IMR-90 (cell line): Measurements from ENCODE around the gene BTBD1. TPM values are rescaled to one million over a fixed set of nuclear protein-coding genes. Genes with fewer than 3 reads are reported as not detected.

Experiments used
- ATAC-seq: fragments of 200-7000 bp; cut with Tn5 transposase; 2 replicates; pipeline ENCODE4 v1.9.1; 2020; ENCODE audit warnings: low read depth, mild to moderate bottlenecking, moderate library complexity
- BruUV-seq: library from RNA; stranded (reverse); fragments of 400-500 nt; replicated peaks from 2 replicates; lab custom pipeline; 2021; lab: Mats Ljungman, UMichigan
- CTCF ChIA-PET: fragments of 300-600 bp; formaldehyde crosslinking; extraction: SDS; loops from one replicate; lab custom pipeline; 2021; ENCODE audit warnings: antibody characterized with exemption; lab: Yijun Ruan, JAX
- POLR2A ChIA-PET: fragments of 300-600 bp; sonication (Branson Sonifier 250); formaldehyde crosslinking; loops from one replicate; lab custom pipeline; 2022; ENCODE audit warnings: antibody characterized with exemption; ENCODE audit not compliant: unreplicated experiment; lab: Charles Lee
- DNase-seq: peaks from one replicate; pipeline ENCODE4 v3.0.0; 2013
- H2AFZ ChIP-seq: replicated peaks from 2 replicates; pipeline ENCODE3; 2013; ENCODE audit warnings: low read length, mild to moderate bottlenecking; ENCODE audit not compliant: poor library complexity
- H2AK5ac ChIP-seq: 2 replicates; pipeline ENCODE4 v1.6.1; 2013; ENCODE audit warnings: low read depth, low read length, inconsistent platforms
- H2AK9ac ChIP-seq: replicated peaks from 2 replicates; pipeline ENCODE3; 2013; ENCODE audit warnings: mild to moderate bottlenecking, low read depth, low read length, moderate library complexity; ENCODE audit not compliant: poor library complexity
- H2BK120ac ChIP-seq: 2 replicates; pipeline ENCODE4 v1.6.1; 2013; ENCODE audit warnings: low read depth, low read length, inconsistent platforms
- H2BK15ac ChIP-seq: 3 replicates; pipeline ENCODE4 v1.6.1; 2013; ENCODE audit warnings: low read depth, low read length, inconsistent platforms
- H2BK20ac ChIP-seq: 2 replicates; pipeline ENCODE4 v1.6.1; 2013; ENCODE audit warnings: low read depth, mild to moderate bottlenecking, inconsistent platforms, low read length, moderate library complexity
- H2BK5ac ChIP-seq: 2 replicates; pipeline ENCODE4 v1.6.1; 2013; ENCODE audit warnings: mild to moderate bottlenecking, low read depth, low read length, inconsistent platforms; ENCODE audit not compliant: poor library complexity, severe bottlenecking
- H3K14ac ChIP-seq: replicated peaks from 2 replicates; pipeline ENCODE4 v1.6.1; 2013; ENCODE audit warnings: low read depth, low read length, inconsistent platforms
- H3K18ac ChIP-seq: 2 replicates; pipeline ENCODE4 v1.6.1; 2013; ENCODE audit warnings: low read depth, low read length, control low read depth
- H3K23ac ChIP-seq: 2 replicates; pipeline ENCODE4 v1.6.1; 2013; ENCODE audit warnings: low read depth, low read length, inconsistent platforms
- H3K27ac ChIP-seq: 2 replicates; pipeline ENCODE4 v1.5.1; 2013; ENCODE audit warnings: mild to moderate bottlenecking, control low read depth, low read length; ENCODE audit not compliant: insufficient read depth
- H3K27me3 ChIP-seq: 2 replicates; pipeline ENCODE4 v1.6.1; 2013; ENCODE audit warnings: low read length; ENCODE audit not compliant: control insufficient read depth, insufficient read depth
- H3K36me3 ChIP-seq: 2 replicates; pipeline ENCODE4 v1.6.1; 2013; ENCODE audit warnings: low read length, mixed read lengths; ENCODE audit not compliant: control insufficient read depth, insufficient read depth
- H3K4ac ChIP-seq: 2 replicates; pipeline ENCODE4 v1.6.1; 2013; ENCODE audit warnings: low read depth, low read length, inconsistent platforms
- H3K4me1 ChIP-seq: 2 replicates; pipeline ENCODE4 v1.6.1; 2013; ENCODE audit warnings: low read length, mixed read lengths; ENCODE audit not compliant: control insufficient read depth, insufficient read depth
- H3K4me2 ChIP-seq: 2 replicates; pipeline ENCODE4 v1.6.1; 2013; ENCODE audit warnings: low read depth, mild to moderate bottlenecking, control low read depth, low read length, moderate library complexity
- H3K4me3 ChIP-seq: 2 replicates; pipeline ENCODE4 v1.5.1; 2013; ENCODE audit warnings: low read depth, mild to moderate bottlenecking, control low read depth, low read length, moderate library complexity; ENCODE audit not compliant: insufficient read depth
- H3K56ac ChIP-seq: 2 replicates; pipeline ENCODE4 v1.6.1; 2013; ENCODE audit warnings: low read length, inconsistent platforms; ENCODE audit not compliant: insufficient read depth; ENCODE audit errors: extremely low read depth
- H3K79me1 ChIP-seq, 2 experiments: 2 replicates each; pipeline ENCODE4 v1.6.1; 2013; ENCODE audit warnings: low read length in 2 of 2, inconsistent platforms in 1 of 2, low read depth in 1 of 2
- H3K9ac ChIP-seq: 2 replicates; pipeline ENCODE4 v1.6.1; 2013; ENCODE audit warnings: low read depth, low read length, control low read depth
- H3K9me1 ChIP-seq: 2 replicates; pipeline ENCODE4 v1.6.1; 2013; ENCODE audit warnings: low read length, inconsistent platforms; ENCODE audit not compliant: insufficient read depth
- H3K9me3 ChIP-seq: 2 replicates; pipeline ENCODE4 v1.6.1; 2013; ENCODE audit warnings: low read length; ENCODE audit not compliant: control insufficient read depth, insufficient read depth
- H4K20me1 ChIP-seq: 2 replicates; pipeline ENCODE4 v1.6.1; 2013; ENCODE audit warnings: low read length, inconsistent platforms; ENCODE audit not compliant: insufficient read depth
- H4K5ac ChIP-seq: 2 replicates; pipeline ENCODE4 v1.6.1; 2013; ENCODE audit warnings: mild to moderate bottlenecking, low read depth, low read length, control low read depth
- H4K8ac ChIP-seq, 2 experiments: 2 replicates each; pipeline ENCODE4 v1.6.1; 2013; ENCODE audit warnings: low read depth in 2 of 2, low read length in 2 of 2, control low read depth in 1 of 2, inconsistent platforms in 1 of 2
- H4K91ac ChIP-seq: 2 replicates; pipeline ENCODE4 v1.6.1; 2013; ENCODE audit warnings: low read depth, low read length, inconsistent platforms; ENCODE audit not compliant: insufficient read depth
- BHLHE40 ChIP-seq: fragments of 150-350 bp; IDR thresholded peaks from 2 replicates; pipeline ENCODE4 v1.6.1; 2016; ENCODE audit warnings: mild to moderate bottlenecking, low read depth, low read length
- CEBPB ChIP-seq: IDR thresholded peaks from 2 replicates; pipeline ENCODE4 v1.6.1; 2012; ENCODE audit warnings: low read depth, low read length, improper control_type of control experiment
- CHD1 ChIP-seq: IDR thresholded peaks from 2 replicates; pipeline ENCODE4 v1.6.1; 2012; ENCODE audit warnings: low read depth, low read length, improper control_type of control experiment
- FOS ChIP-seq: fragments of 150-350 bp; IDR thresholded peaks from 2 replicates; pipeline ENCODE4 v1.6.1; 2016; ENCODE audit warnings: low read depth, low read length
- MAFK ChIP-seq: IDR thresholded peaks from 2 replicates; pipeline ENCODE4 v1.6.1; 2012; ENCODE audit warnings: low read depth, low read length, improper control_type of control experiment
- MAZ ChIP-seq: IDR thresholded peaks from 2 replicates; pipeline ENCODE4 v1.6.1; 2012; ENCODE audit warnings: low read depth, mild to moderate bottlenecking, low read length, improper control_type of control experiment, moderate library complexity, borderline replicate concordance
- MXI1 ChIP-seq: IDR thresholded peaks from 2 replicates; pipeline ENCODE4 v1.6.1; 2012; ENCODE audit warnings: low read depth, mild to moderate bottlenecking, low read length, moderate library complexity, borderline replicate concordance
- NFE2L2 ChIP-seq: fragments of 150-350 bp; IDR thresholded peaks from 2 replicates; pipeline ENCODE4 v1.6.1; 2016; ENCODE audit warnings: low read depth, mild to moderate bottlenecking, low read length
- RAD21 ChIP-seq: IDR thresholded peaks from 2 replicates; pipeline ENCODE4 v1.6.1; 2012; ENCODE audit warnings: low read length, improper control_type of control experiment
- RCOR1 ChIP-seq: IDR thresholded peaks from 2 replicates; pipeline ENCODE4 v1.6.1; 2012; ENCODE audit warnings: mild to moderate bottlenecking, low read length, improper control_type of control experiment; ENCODE audit not compliant: insufficient replicate concordance
- SMC3 ChIP-seq: fragments of 150-350 bp; IDR thresholded peaks from 2 replicates; pipeline ENCODE4 v1.6.1; 2016; ENCODE audit warnings: low read depth, mild to moderate bottlenecking, antibody characterized with exemption, low read length, moderate library complexity
- WGBS, 2 experiments: methylation state at CpG; one replicate each; pipeline versions ENCODE4 v1.1.5 to v1.1.7; 2013; ENCODE audit warnings: missing lambda C conversion rate in 2 of 2; ENCODE audit not compliant: insufficient read length in 1 of 2; ENCODE audit errors: extremely low coverage in 2 of 2; 5-methylcytosine and 5-hydroxymethylcytosine counted together
- dilution Hi-C: fragments of 300-500 bp; cut with HindIII; formaldehyde crosslinking; loops from one replicate; pipeline ENCODE4 v1.14.3; 2018; ENCODE audit warnings: low sequenced_read_pairs; ENCODE audit not compliant: unreplicated experiment
- in situ Hi-C: fragments of 300-500 bp; cut with MboI; formaldehyde crosslinking; loops from 3 replicates; pipeline ENCODE4 v1.14.3; 2019; ENCODE audit warnings: low sequenced_read_pairs, inconsistent platforms, mixed read lengths
- intact Hi-C: fragments of 100-400 bp; cut with micrococcal nuclease; formaldehyde crosslinking; loops from 2 replicates; pipeline ENCODE4 v1.10.0; 2022
- polyA plus RNA-seq, 3 experiments: library from polyadenylated mRNA; depleted of rRNA; stranded (reverse); fragments of >200 nt; gene quantifications; 2 replicates each; pipeline ENCODE4 v1.2.3, GENCODE V29; 2012; ENCODE audit warnings: low replicate concordance in 1 of 3
- total RNA-seq: library from RNA; depleted of rRNA; stranded (reverse); fragments of >200 nt; gene quantifications from 2 replicates; pipeline ENCODE4 v1.2.3, GENCODE V29; 2012
- TF ChIP-seq, protein P1 (sequence below): conservative IDR thresholded peaks from 2 replicates; pipeline ENCODE4 v1.5.1; 2012; ENCODE audit warnings: mild to moderate bottlenecking, low read depth, low read length, improper control_type of control experiment
- TF ChIP-seq, protein P2 (sequence below): fragments of 150-350 bp; IDR thresholded peaks from 2 replicates; pipeline ENCODE4 v1.6.1; 2017; ENCODE audit warnings: mild to moderate bottlenecking, antibody characterized with exemption, low read length, low read depth
- TF ChIP-seq, protein P3 (sequence below): fragments of 150-350 bp; IDR thresholded peaks from 2 replicates; pipeline ENCODE4 v1.6.1; 2016; ENCODE audit warnings: low read depth, mild to moderate bottlenecking, low read length, moderate library complexity, borderline replicate concordance

Gene BTBD1
- total and polyA plus RNA-seq, 2 of the 4 experiments (the other 2 are of a cell fraction): 39.3 to 78.7 TPM

GRCh38 chr15:83078712-83079111 lies 11.7 kb upstream of the BTBD1 start:
- Histone ChIP-seq H3K56ac (no peak overlapping the region), H3K36me3 (no peaks in the 10 kb centered on the region), H2AK5ac (no peak overlapping the region), H3K9me3 (peaks cover under 1% of the 10 kb centered on the region; the same call in 1 of the 2 replicates), H4K20me1 (no peaks in the 10 kb centered on the region), H3K18ac (no peak overlapping the region), H3K27ac (no peak overlapping the region), H2BK5ac (no peak overlapping the region), H2AFZ (no peak overlapping the region), H3K4me2 (no peak overlapping the region), H4K91ac (no peak overlapping the region), H3K9ac (no peak overlapping the region), H2AK9ac (no peak overlapping the region), H2BK20ac (no peak overlapping the region), H3K27me3 (peaks cover 14% of the 10 kb centered on the region), H4K8ac (no peak overlapping the region), H3K9me1 (no peaks in the 10 kb centered on the region), H2BK120ac (no peak overlapping the region), H3K23ac (no peak overlapping the region), H3K14ac (no peak overlapping the region), H3K4me1 (no peaks in the 10 kb centered on the region), H2BK15ac (no peak overlapping the region), H3K4ac (no peak overlapping the region), H3K4me3 (no peak overlapping the region), H3K79me1 (no peaks in the 10 kb centered on the region), H4K5ac (no peak overlapping the region)
- intact Hi-C loops: no loop called here
- no TSS peak for BruUV-seq
- TF ChIP-seq BHLHE40 (no peak), RCOR1 (no peak), CHD1 (no peak), MXI1 (no peak), MAFK (no peak), NFE2L2 (no peak), MAZ (no peak), SMC3 (no peak), FOS (no peak), CEBPB (no peak), RAD21 (no peak)
- TF ChIP-seq, protein P1, sequence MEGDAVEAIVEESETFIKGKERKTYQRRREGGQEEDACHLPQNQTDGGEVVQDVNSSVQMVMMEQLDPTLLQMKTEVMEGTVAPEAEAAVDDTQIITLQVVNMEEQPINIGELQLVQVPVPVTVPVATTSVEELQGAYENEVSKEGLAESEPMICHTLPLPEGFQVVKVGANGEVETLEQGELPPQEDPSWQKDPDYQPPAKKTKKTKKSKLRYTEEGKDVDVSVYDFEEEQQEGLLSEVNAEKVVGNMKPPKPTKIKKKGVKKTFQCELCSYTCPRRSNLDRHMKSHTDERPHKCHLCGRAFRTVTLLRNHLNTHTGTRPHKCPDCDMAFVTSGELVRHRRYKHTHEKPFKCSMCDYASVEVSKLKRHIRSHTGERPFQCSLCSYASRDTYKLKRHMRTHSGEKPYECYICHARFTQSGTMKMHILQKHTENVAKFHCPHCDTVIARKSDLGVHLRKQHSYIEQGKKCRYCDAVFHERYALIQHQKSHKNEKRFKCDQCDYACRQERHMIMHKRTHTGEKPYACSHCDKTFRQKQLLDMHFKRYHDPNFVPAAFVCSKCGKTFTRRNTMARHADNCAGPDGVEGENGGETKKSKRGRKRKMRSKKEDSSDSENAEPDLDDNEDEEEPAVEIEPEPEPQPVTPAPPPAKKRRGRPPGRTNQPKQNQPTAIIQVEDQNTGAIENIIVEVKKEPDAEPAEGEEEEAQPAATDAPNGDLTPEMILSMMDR: no peak
- TF ChIP-seq, protein P2, sequence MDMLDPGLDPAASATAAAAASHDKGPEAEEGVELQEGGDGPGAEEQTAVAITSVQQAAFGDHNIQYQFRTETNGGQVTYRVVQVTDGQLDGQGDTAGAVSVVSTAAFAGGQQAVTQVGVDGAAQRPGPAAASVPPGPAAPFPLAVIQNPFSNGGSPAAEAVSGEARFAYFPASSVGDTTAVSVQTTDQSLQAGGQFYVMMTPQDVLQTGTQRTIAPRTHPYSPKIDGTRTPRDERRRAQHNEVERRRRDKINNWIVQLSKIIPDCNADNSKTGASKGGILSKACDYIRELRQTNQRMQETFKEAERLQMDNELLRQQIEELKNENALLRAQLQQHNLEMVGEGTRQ: no peak
- TF ChIP-seq, protein P3, sequence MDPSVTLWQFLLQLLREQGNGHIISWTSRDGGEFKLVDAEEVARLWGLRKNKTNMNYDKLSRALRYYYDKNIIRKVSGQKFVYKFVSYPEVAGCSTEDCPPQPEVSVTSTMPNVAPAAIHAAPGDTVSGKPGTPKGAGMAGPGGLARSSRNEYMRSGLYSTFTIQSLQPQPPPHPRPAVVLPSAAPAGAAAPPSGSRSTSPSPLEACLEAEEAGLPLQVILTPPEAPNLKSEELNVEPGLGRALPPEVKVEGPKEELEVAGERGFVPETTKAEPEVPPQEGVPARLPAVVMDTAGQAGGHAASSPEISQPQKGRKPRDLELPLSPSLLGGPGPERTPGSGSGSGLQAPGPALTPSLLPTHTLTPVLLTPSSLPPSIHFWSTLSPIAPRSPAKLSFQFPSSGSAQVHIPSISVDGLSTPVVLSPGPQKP: no peak
- 54% methylated on average over 3 of the region's 7 CpGs; no CpG with 5 or more reads in 1 of the 2 experiments for WGBS, 2 experiments
- dilution Hi-C loops: no loop called here
- ChIA-PET CTCF (no interaction called here), POLR2A (no interaction called here)
- DNase-seq (no peak), ATAC-seq (no peak)
- in situ Hi-C loops: no loop called here
